Measurements from ENCODE around the gene FEM1A. TPM values are rescaled to one million over a fixed set of nuclear protein-coding genes. Genes with fewer than 3 reads are reported as not detected.

Gene FEM1A
- total and polyA plus RNA-seq, 2 of the 8 experiments (the other 6 are each of a cell fraction or from before 2014, with no cell fraction given), result 6.7 to 16.1 TPM

GRCh38 chr19:4823577-4823976, 32.0 kb downstream of the FEM1A start:
- Histone ChIP-seq H4K5ac (ENCODE audit: insufficient read length, low read depth, low read length) (no peak overlapping the region), H2AK5ac (ENCODE audit: low read depth, low read length) (no peak overlapping the region), H3K79me2 (ENCODE audit: control insufficient read depth in 1 of 2, insufficient read depth in 2 of 2, low read length in 2 of 2) (no peaks in the 10 kb centered on the region), H3K9ac (replicated peaks in 1 of 4; ENCODE audit: extremely low read depth in 1 of 4, low read depth in 3 of 4, low read length in 3 of 4) (no peak overlapping the region), H3K9me3 (ENCODE audit: insufficient read depth in 2 of 2, low read depth in 1 of 2, low read length in 1 of 2) (no peaks in the 10 kb centered on the region), H3K79me1 (ENCODE audit: low read depth, low read length) (no peaks in the 10 kb centered on the region), H2BK5ac (ENCODE audit: low read depth, low read length) (no peak overlapping the region), H3K4me3 (ENCODE audit: extremely low read depth in 1 of 4, insufficient read depth in 2 of 4, low read depth in 3 of 4, low read length in 4 of 4) (no peak overlapping the region), H2BK120ac (replicated peaks; ENCODE audit: low read depth, low read length) (no peak overlapping the region), H2BK12ac (ENCODE audit: low read depth, low read length) (no peak overlapping the region), H3K4ac (replicated peaks; ENCODE audit: insufficient read length, low read depth, low read length) (no peak overlapping the region), H4K91ac (replicated peaks; ENCODE audit: insufficient read length, low read length) (no peak overlapping the region), H3K23me2 (ENCODE audit: low read depth, low read length) (no peaks in the 10 kb centered on the region), H4K8ac (ENCODE audit: extremely low read depth, insufficient read depth, low read length) (no peak overlapping the region), H3K4me2 (ENCODE audit: insufficient read depth in 1 of 2, low read depth in 2 of 2, low read length in 2 of 2) (no peak overlapping the region), H4K20me1 (replicated peaks in 1 of 2; ENCODE audit: control insufficient read depth in 1 of 2, insufficient read depth in 2 of 2, low read length in 2 of 2) (no peaks in the 10 kb centered on the region), H3K27ac (ENCODE audit: low read depth, low read length) (no peak overlapping the region), H2BK20ac (ENCODE audit: low read length) (no peak overlapping the region), H3K14ac (ENCODE audit: insufficient read length) (no peak overlapping the region), H2BK15ac (ENCODE audit: low read length) (no peak overlapping the region), H3K23ac (ENCODE audit: insufficient read length) (no peak overlapping the region), H3K56ac (replicated peaks; ENCODE audit: insufficient read length, low read depth, low read length) (no peak overlapping the region), H3K27me3 (replicated peaks in 1 of 4; ENCODE audit: control insufficient read depth in 3 of 4, extremely low read depth in 1 of 4, insufficient read depth in 3 of 4, low read length in 3 of 4) (no peaks in the 10 kb centered on the region), H2AFZ (ENCODE audit: low read length) (no peak overlapping the region), H3K36me3 (ENCODE audit: control insufficient read depth in 2 of 4, insufficient read depth in 4 of 4, low read length in 3 of 4) (no peaks in the 10 kb centered on the region), H3K4me1 (replicated peaks in 1 of 4; ENCODE audit: control insufficient read depth in 3 of 4, insufficient read depth in 4 of 4, low read length in 3 of 4) (no peaks in the 10 kb centered on the region), H3K18ac (ENCODE audit: extremely low read depth, low read length) (no peak overlapping the region)
- CTCF ChIA-PET (ENCODE audit: partially characterized antibody), result interaction anchor here (0.5 to 10.0 kb wide), 9 partner anchors 13 to 1801 kb away, joined by 3 to 71 read pairs (median 3); no protein-coding TSS in a partner anchor
- 93% methylated on average over 5 of the region's 6 CpGs; no CpG with 5 or more reads in 1 of the 2 experiments for WGBS, 2 experiments (ENCODE audit: extremely low coverage in 1 of 2, insufficient coverage in 1 of 2, insufficient read length in 1 of 2, insufficient replicate concordance in 2 of 2, low coverage in 1 of 2, low lambda C conversion rate in 2 of 2, missing lambda C conversion rate in 1 of 2)
- DNase-seq (ENCODE audit: low read depth in 1 of 2, low spot score in 2 of 2), result no peak
- POLR2A ChIA-PET (ENCODE audit: partially characterized antibody), result interaction anchor here (0.7 to 1.2 kb wide), 4 partner anchors 14 to 309 kb away, joined by 3 to 6 read pairs (median 3); no protein-coding TSS in a partner anchor
- no peak for FAIRE-seq
- no peak for TF ChIP-seq POLR2A (IDR thresholded peaks at IDR 0.05; ENCODE audit: control extremely low read depth in 1 of 2, low read depth in 2 of 2, low read length in 2 of 2)
- TF ChIP-seq POU5F1 (IDR thresholded peaks at IDR 0.05; ENCODE audit: low read depth, low read length), result no peak
- no peak for TF ChIP-seq BRCA1 (IDR thresholded peaks at IDR 0.05; ENCODE audit: low read depth, low read length)
- no peak for TF ChIP-seq NRF1 (IDR thresholded peaks at IDR 0.05; ENCODE audit: low read depth, low read length)
- TF ChIP-seq MAX (IDR thresholded peaks at IDR 0.05), result no peak
- TF ChIP-seq RFX5 (IDR thresholded peaks at IDR 0.05; ENCODE audit: borderline replicate concordance, low read depth, low read length), result no peak
- TF ChIP-seq HDAC6 (IDR thresholded peaks at IDR 0.05; ENCODE audit: low read depth, low read length), result no peak
- TF ChIP-seq ATF2 (IDR thresholded peaks at IDR 0.05; ENCODE audit: low read length), result no peak
- no peak for TF ChIP-seq POLR2AphosphoS5 (IDR thresholded peaks at IDR 0.05; ENCODE audit: low read depth, low read length)
- no peak for TF ChIP-seq JUND (IDR thresholded peaks at IDR 0.05; ENCODE audit: low read length)
- TF ChIP-seq KDM1A (IDR thresholded peaks at IDR 0.05; ENCODE audit: borderline replicate concordance, low read length), result no peak
- no peak for TF ChIP-seq SAP30 (IDR thresholded peaks at IDR 0.05; ENCODE audit: insufficient read depth, insufficient replicate concordance, low read length)
- no peak for TF ChIP-seq SUZ12 (IDR thresholded peaks at IDR 0.05; ENCODE audit: low read length)

All from H1 (cell line).